ENCODE measurements around the gene PSMC4.

The PSMC4 gene

DNA sequence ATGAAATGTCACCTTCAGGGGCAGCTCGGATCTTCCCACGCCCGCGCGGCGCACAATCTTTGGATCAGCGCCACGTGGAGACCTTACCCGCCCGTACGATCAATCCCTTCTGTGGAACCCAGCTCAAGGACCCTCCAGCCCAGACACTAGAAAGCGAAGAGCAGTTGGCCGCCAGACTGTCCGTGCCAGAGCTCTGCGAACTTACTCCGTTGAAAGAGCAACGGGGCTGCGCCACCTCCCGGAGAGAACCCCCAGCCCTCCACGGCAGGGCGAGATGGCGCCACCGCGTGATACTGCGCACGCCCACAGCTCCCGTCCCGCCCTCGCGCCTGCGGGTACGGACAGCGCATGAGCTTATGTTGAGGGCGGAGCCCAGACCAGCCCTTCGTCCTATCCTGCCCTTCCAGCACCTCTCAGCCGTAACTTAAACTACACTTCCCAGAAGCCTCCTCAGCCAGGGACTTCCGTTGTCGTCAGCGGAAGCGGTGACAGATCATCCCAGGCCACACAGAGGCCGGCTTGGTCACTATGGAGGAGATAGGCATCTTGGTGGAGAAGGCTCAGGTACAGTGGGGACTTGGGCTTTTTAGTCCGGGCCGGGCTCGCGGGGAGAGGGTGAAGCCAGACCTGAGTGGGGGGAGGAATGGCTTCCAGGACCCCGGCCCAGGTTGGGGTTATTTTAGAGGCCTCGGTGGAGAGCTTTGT is at the start of gene PSMC4:
PSMC4 (plus strand) TSS at position 491 of the 705 bp plus-strand sequence; CDS start at position 529, 38 bp downstream.
- peak; percentile 98 for DNase-seq (ENCODE audit: low read depth)

DNA sequence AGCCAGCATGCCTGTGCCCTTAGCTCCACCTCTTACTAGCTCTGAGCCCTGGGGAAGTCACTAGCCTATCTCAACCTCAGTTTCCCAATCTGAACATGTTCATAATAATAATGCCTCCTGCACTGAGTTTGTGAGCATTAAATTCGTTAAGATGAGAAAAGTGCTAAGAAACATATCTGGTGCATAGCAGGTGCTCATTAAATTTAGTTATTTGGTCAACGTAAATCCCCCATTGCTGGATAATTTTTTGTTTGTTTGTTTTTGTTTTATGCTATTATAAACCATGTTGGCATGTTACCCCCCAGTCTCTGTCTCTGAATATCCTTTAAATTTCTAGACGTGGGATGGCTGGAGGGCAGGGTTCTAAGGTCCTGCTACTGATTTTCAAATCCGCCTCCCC is 47.1 kb upstream of the PSMC4 start:
- DNase-seq (ENCODE audit: low read depth) = no peak

DNA sequence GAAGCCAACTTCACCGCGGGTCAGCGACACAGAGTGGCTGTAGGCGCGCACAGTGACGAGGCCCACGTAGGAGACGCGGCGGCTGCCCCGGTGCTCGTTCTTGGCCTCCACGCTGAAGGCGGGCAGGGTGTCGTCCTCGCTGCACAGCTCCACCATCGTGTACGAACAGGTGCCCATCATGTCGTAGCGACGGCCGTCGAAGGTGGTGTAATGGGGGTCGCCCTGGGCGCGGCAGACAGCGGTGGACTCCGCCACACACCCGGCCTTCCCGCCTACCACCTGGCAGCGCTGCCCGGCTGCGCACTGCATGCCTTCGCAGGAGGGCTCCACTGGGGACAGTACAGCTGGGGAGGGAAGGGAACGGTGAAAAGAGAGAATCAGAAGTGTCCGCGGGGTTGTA is 46.6 kb upstream of the PSMC4 start:
- no peak for DNase-seq (ENCODE audit: low read depth)

GRCh38 chr19:39924952-39925351 is 46.0 kb upstream of the PSMC4 start:
- DNase-seq (ENCODE audit: low read depth) = no peak

GRCh38 chr19:39926170-39926760 is 44.7 kb upstream of the PSMC4 start:
- DNase-seq (ENCODE audit: low read depth) = no peak

DNA sequence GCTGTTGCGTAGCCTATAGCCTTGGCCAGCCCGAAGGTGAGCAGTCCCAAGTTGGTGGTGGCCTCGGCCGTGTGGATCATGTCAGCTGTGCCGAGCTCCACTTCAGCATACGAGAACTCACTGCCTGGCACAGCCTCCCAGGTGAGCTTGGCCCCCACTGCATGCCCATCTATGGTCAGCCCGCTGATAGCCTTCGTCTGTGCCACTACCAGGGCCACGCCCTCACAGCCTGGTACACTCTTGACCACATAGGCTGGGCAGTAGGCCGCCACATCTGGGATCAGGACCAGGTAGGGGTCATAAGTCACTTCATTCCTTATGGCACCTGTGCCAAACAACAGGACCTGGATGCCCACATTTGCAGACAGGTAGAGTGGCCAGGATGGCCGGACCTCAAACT is 43.9 kb upstream of the PSMC4 start:
- DNase-seq (ENCODE audit: low read depth) = no peak

- DNase-seq (ENCODE audit: low read depth) = no peak
Measured at GRCh38 chr19:39927524-39928356, 43.2 kb upstream of the PSMC4 start.

GRCh38 chr19:39928357-39928725 is 42.6 kb upstream of the PSMC4 start:
- no peak for DNase-seq (ENCODE audit: low read depth)

GRCh38 chr19:39929750-39930149 is 41.2 kb upstream of the PSMC4 start:
- DNase-seq (ENCODE audit: low read depth) = no peak

DNA sequence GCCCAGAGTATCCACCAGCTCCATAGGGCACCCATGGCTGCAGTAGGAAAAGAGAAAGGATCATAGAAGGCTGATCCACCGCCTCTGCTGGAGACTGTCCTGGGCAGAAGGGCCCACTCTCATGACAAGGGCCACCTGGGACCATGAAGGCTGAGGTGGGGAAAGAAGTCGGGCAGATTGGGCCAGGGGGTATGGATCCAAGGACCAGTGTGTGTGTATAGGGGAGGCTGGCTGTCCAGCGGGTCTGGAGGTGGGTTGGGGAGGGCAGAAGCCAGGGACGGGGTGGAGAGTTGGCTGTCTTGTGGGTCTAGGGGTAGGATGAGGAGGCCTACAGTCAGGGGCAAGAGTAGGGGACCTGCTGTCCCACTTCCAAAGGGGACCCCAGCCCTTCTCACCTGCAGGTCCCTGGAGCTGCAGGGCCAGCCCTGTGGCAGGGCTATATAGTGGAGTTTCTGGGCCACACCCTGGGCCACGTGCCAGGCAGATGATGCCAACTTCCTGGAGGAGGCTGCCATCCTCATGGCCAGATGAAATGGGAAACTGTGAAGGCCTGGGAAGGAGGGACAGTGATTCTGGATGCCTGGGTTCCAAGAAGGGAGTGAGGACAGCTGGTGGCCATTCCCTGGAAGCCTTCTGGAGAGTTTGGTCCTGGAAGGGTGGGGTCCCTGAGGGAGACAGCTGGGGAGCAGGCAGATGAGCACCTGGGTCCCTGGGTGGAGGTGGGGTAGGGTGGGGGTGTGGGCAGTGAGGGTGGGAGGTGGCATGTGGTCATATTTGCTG is 36.2 kb upstream of the PSMC4 start, which contains the start of gene FCGBP:
FCGBP (minus strand) TSS at position 51 of the 780 bp plus-strand sequence.
- no peak for DNase-seq (ENCODE audit: low read depth)

- no peak for DNase-seq (ENCODE audit: low read depth)
Measured at GRCh38 chr19:39935364-39935661, 35.7 kb upstream of the PSMC4 start.

GRCh38 chr19:39936020-39936419 is 34.9 kb upstream of the PSMC4 start:
- no peak for DNase-seq (ENCODE audit: low read depth)

GRCh38 chr19:39936622-39937021 is 34.3 kb upstream of the PSMC4 start:
- no peak for DNase-seq (ENCODE audit: low read depth)

DNA sequence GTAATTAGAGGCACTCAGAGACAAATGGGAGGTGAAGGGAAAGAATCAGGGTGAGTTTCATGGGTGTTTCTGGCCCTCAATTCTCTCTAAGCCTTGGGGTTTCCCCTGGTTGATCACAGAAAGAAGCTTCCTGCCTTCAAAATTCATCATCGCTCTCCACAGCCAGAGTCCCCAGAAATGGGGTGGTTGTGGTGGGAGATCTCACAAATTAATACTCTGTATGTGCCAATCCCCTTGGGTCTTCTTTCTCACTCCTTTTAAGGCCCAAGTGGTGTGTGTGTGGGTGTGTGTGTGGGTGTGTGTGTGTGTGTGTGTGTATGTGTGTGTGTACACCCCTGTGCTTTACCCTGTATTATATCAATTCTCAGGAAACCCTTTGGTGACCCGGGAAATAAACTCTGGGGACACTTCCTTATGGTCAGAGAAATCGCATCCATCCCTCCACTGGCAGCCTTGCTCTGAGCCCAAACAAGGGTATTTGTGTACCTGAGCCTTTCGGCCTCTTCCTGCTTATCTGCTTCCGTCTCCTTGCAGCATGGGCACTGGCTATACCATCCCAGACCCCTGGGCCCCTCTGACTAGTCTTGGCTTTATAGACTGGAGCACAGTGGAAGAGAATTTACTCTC is 33.8 kb upstream of the PSMC4 start:
- DNase-seq (ENCODE audit: low read depth) = no peak

DNA sequence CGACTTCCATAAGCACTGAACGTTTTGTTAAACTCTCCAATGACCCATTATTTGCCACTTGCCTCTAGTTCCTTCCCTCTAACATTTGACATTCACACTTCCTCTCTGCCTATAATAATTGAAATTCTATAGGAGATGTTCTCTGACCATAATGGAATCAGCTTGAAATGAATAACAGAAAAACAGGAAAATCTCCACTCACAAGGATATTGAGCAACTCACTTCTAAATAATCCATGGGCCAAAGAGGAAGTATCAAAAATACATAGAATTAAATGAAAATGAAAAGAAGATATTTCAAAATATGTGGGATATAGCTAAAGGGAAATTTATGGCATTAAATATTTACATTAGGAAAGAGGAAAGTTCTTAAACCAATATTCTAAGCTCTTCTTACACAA is 33.2 kb upstream of the PSMC4 start:
- DNase-seq (ENCODE audit: low read depth) = no peak

GRCh38 chr19:39939556-39939955 is 31.4 kb upstream of the PSMC4 start:
- DNase-seq (ENCODE audit: low read depth) = no peak

- no peak for DNase-seq (ENCODE audit: low read depth)
Measured at GRCh38 chr19:39940221-39940833, 30.6 kb upstream of the PSMC4 start.

DNA sequence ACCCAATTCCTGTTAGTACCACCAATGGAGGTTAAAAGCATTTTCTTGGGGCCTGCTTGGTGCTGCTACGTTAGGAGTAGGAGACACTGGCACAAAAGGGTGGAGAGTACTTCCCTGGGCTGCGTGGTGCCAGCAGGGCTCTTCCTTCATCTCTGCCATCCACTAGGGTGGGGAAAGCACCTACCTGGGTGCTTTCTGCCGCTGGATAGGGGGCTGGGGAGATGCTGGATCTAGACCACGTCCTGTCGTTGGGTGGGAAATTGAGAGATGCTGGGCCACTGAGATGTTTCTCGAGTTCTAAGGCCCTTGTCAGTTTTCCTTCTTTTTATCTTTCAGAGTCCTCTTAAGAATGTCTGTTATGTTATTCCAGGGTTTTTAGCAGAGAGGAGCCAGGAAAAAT is 29.8 kb upstream of the PSMC4 start:
- DNase-seq (ENCODE audit: low read depth) = no peak

- DNase-seq (ENCODE audit: low read depth) = no peak
Measured at GRCh38 chr19:39941615-39942365, 29.2 kb upstream of the PSMC4 start.

DNA sequence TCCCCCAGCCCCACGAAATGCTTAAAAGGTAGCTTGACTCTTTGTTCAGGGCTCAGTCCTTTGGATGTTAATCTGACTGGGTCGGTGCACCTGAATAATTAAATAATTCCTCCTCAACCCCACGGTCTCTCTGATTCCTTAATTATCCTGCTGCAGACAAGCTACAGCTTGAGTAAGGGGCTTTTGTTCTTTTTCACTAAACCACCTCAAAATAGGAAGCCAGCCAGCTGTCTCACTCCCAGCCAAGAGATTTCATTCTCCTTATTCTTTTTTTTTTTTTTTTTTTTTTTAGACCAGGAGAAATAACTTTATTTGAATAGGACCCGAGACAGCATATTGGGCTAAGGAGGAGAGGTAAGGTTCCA is 28.6 kb upstream of the PSMC4 start:
- no peak for DNase-seq (ENCODE audit: low read depth)

- no peak for DNase-seq (ENCODE audit: low read depth)
Measured at GRCh38 chr19:39943586-39943985, 27.4 kb upstream of the PSMC4 start.

Data from fibroblast of the conjunctiva (primary cell).